ENCODE measurements around the gene LPP. TPM values are rescaled to one million over a fixed set of nuclear protein-coding genes. Genes with fewer than 3 reads are reported as not detected.

LPP gene
- polyA plus RNA-seq, 2 of the 4 experiments (the other 2 are of a cell fraction): 11.0 to 30.8 TPM

- DNase-seq (ENCODE audit: low read depth in 1 of 2, low spot score in 1 of 2) (no peak), ATAC-seq (no peak), FAIRE-seq (no peak)
- ChIA-PET POLR2A (no interaction called here), CTCF (no interaction called here)
- Histone ChIP-seq H3K4me1 (no peaks in the 10 kb centered on the region), H3K4me2 (no peak overlapping the region), H3K9me3 (no peaks in the 10 kb centered on the region), H3K27ac (no peak overlapping the region), H3K4me3 (no peak overlapping the region)
- 88% methylated on average over 6 of the region's 6 CpGs for WGBS (ENCODE audit: missing lambda C conversion rate)
- TF ChIP-seq ELK1 (IDR thresholded peaks at IDR 0.05; ENCODE audit: low read depth, low read length) (no peak), CEBPB (IDR thresholded peaks at IDR 0.05) (no peak), EP300 (IDR thresholded peaks at IDR 0.05) (no peak), POLR2A (IDR thresholded peaks at IDR 0.05; ENCODE audit: low read length) (no peak), KDM5A (IDR thresholded peaks at IDR 0.05) (no peak)
Observed at GRCh38 chr3:188465311-188465710, 311.4 kb downstream of the LPP start.

- H3K4me2 ChIP-seq: no peak overlapping the region
Observed at GRCh38 chr3:188468196-188468595, 314.2 kb downstream of the LPP start.

GRCh38 chr3:188468662-188469061, 314.7 kb downstream of the LPP start:
- ChIA-PET POLR2A (no interaction called here), CTCF (no interaction called here)
- Histone ChIP-seq H3K27ac (no peak overlapping the region), H3K4me3 (no peak overlapping the region), H3K9me3 (no peaks in the 10 kb centered on the region), H3K4me1 (peaks cover 5% of the 10 kb centered on the region; the same call in 2 of the 3 replicates), H3K4me2 (no peak overlapping the region)
- no peak for ATAC-seq
- no peak for DNase-seq (ENCODE audit: low read depth in 1 of 2, low spot score in 1 of 2)
- FAIRE-seq: no peak
- no peak for TF ChIP-seq HEYL (CRISPR knock-in tag; IDR thresholded peaks at IDR 0.05)
- TF ChIP-seq JUNB (IDR thresholded peaks at IDR 0.05): no peak
- TF ChIP-seq ZNF302 (CRISPR knock-in tag; IDR thresholded peaks at IDR 0.05): no peak
- 98% methylated on average over 3 of the region's 3 CpGs for WGBS (ENCODE audit: missing lambda C conversion rate)

More at GRCh38 chr3:188468196-188468595, 314.2 kb downstream of the LPP start:
- no peak for DNase-seq (ENCODE audit: low read depth in 1 of 2, low spot score in 1 of 2)
- FAIRE-seq: no peak
- POLR2A ChIA-PET: no interaction called here
- H3K9me3 ChIP-seq: no peaks in the 10 kb centered on the region
- H3K4me1 ChIP-seq: peaks cover 5% of the 10 kb centered on the region; the same call in 2 of the 3 replicates
- ATAC-seq: no peak
- CTCF ChIA-PET: interaction anchor here (1.0 kb wide), 1 partner anchor 727 kb away, joined by 3 read pairs; no protein-coding TSS in a partner anchor
- no peak overlapping the region for H3K27ac ChIP-seq
- TF ChIP-seq JUNB (IDR thresholded peaks at IDR 0.05): no peak
- H3K4me3 ChIP-seq: no peak overlapping the region
- WGBS (ENCODE audit: missing lambda C conversion rate): 93% methylated on average over 2 of the region's 2 CpGs

- ChIA-PET CTCF (no interaction called here), POLR2A (no interaction called here)
- ATAC-seq: no peak
- no peak for TF ChIP-seq MYC (IDR thresholded peaks at IDR 0.05; ENCODE audit: borderline replicate concordance, low read length)
- TF ChIP-seq RARB (CRISPR knock-in tag; IDR thresholded peaks at IDR 0.05): no peak
- no peak for TF ChIP-seq SREBF2 (IDR thresholded peaks at IDR 0.05)
- TF ChIP-seq REST (IDR thresholded peaks at IDR 0.05): no peak
- TF ChIP-seq EP300 (IDR thresholded peaks at IDR 0.05): no peak
- no peak for TF ChIP-seq HEYL (CRISPR knock-in tag; IDR thresholded peaks at IDR 0.05)
- TF ChIP-seq ZSCAN20 (CRISPR knock-in tag; IDR thresholded peaks at IDR 0.05): no peak
- TF ChIP-seq HMGXB4 (CRISPR knock-in tag; IDR thresholded peaks at IDR 0.05; ENCODE audit: borderline replicate concordance): no peak
- TF ChIP-seq JUN (IDR thresholded peaks at IDR 0.05): no peak
- TF ChIP-seq NFE2L2 (conservative IDR thresholded peaks at IDR 0.05; ENCODE audit: low read length): no peak
- TF ChIP-seq EHMT2 (IDR thresholded peaks at IDR 0.05; ENCODE audit: low read depth): no peak
- no peak for TF ChIP-seq ATOH8 (CRISPR knock-in tag; IDR thresholded peaks at IDR 0.05; ENCODE audit: low read depth)
- TF ChIP-seq HOXB13 (CRISPR knock-in tag; IDR thresholded peaks at IDR 0.05; ENCODE audit: low read depth): no peak
- Histone ChIP-seq H3K4me3 (no peak overlapping the region), H3K9me3 (no peaks in the 10 kb centered on the region), H3K27ac (no peak overlapping the region), H3K4me2 (no peak overlapping the region), H3K4me1 (peaks cover 5% of the 10 kb centered on the region; the same call in 2 of the 3 replicates)
- FAIRE-seq: no peak
- no peak for DNase-seq (ENCODE audit: low read depth in 1 of 2, low spot score in 1 of 2)
- WGBS (ENCODE audit: missing lambda C conversion rate): 95% methylated on average over 10 of the region's 10 CpGs
Observed at GRCh38 chr3:188469228-188469885, 315.4 kb downstream of the LPP start.
